ENCODE data around the gene C1QL2.

The C1QL2 gene

GRCh38 chr2:119158563-119159347 is at the start of gene C1QL2:
Gene C1QL2, minus strand, starts transcription at chr2:119158751. Its CDS starts 482 bp downstream, at chr2:119158269.
- Mint-ChIP-seq H3K27ac (no peak within 1 kb of the TSS), H3K4me1 (ENCODE audit: low read depth) (no peaks in the 10 kb centered on the region), H3K9me3 (no peaks in the 10 kb centered on the region), H3K4me3 (no peak within 1 kb of the TSS), H3K27me3 (peaks cover 82% of the 10 kb centered on the region), H3K36me3 (ENCODE audit: low read depth) (no peaks in the 10 kb centered on the region)
- intact Hi-C loops (cut with micrococcal nuclease): no loop called here

- no peaks in the 10 kb centered on the region for H3K9me3 Mint-ChIP-seq
- no peaks in the 10 kb centered on the region for H3K36me3 Mint-ChIP-seq (ENCODE audit: low read depth)
- no peak overlapping the region for H3K4me3 Mint-ChIP-seq
- peaks cover 14% of the 10 kb centered on the region for H3K27me3 Mint-ChIP-seq
- intact Hi-C loops (cut with micrococcal nuclease): no loop called here
- no peak overlapping the region for H3K27ac Mint-ChIP-seq
- no peaks in the 10 kb centered on the region for H3K4me1 Mint-ChIP-seq (ENCODE audit: low read depth)
Measured at GRCh38 chr2:119207447-119207846, 48.9 kb upstream of the C1QL2 start.

DNA sequence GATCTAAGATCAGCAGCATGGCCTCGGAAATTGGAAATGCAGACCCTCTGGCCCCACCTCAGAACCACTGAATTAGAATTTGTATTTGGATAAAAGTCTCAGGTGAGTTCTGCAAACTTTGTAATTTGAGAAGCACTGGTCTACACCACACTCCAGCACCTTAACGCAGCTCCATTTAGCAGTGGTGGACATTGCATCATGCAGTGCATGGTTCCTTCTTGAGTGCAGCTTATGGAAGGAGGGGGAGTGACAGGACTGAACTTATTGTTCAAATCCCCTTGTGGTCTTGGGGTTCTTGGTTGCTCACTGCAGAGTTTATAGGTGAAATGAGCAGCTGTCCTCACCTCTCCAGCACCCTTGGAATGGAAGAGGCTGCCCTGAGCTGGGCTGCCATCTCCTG is 47.6 kb upstream of the C1QL2 start:
- H3K27me3 Mint-ChIP-seq: peaks cover 7% of the 10 kb centered on the region
- intact Hi-C loops (cut with micrococcal nuclease): no loop called here
- H3K36me3 Mint-ChIP-seq (ENCODE audit: low read depth): no peaks in the 10 kb centered on the region
- no peaks in the 10 kb centered on the region for H3K9me3 Mint-ChIP-seq
- H3K27ac Mint-ChIP-seq: no peak overlapping the region
- H3K4me3 Mint-ChIP-seq: no peak overlapping the region
- H3K4me1 Mint-ChIP-seq (ENCODE audit: low read depth): no peaks in the 10 kb centered on the region

DNA sequence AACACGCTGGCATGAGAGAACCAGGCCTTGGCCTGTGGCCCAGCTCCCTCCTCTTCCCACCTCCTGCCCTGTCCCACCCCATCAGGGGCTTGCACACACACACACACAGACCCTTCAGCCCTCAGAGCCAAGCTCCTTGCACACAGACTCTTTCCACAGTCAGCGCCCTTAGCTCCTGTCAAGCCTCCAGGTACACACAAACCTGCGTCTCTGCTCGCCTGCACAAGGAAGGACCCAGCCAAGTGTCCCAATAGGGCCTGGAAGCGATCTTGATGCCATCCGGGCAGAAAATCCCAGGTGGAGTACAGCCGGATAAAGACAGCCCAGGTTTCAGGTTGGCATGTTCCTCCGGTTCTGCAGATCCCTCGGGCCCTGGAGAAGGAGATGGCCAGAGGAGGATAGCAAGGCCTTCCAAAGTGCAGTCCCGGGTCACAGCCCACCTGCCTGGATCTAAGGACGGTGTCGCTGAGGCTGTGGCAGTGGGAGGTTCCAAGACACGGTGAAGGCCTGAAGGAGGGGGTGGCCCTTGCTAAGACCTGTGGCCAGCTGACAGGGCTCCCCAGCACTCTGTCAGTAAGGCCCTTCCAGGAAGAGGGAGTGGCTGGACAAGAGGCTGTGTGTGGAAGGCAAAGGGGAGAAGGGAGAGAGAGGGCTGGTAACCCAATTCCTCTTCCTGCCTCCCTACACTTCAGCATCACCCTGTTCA is 46.6 kb upstream of the C1QL2 start:
- H3K9me3 Mint-ChIP-seq: no peaks in the 10 kb centered on the region
- intact Hi-C loops (cut with micrococcal nuclease): no loop called here

GRCh38 chr2:119204525-119204924 is 46.0 kb upstream of the C1QL2 start:
- H3K9me3 Mint-ChIP-seq: no peaks in the 10 kb centered on the region
- no peak overlapping the region for H3K27ac Mint-ChIP-seq
- peaks cover 8% of the 10 kb centered on the region for H3K27me3 Mint-ChIP-seq
- intact Hi-C loops (cut with micrococcal nuclease): no loop called here
- no peak overlapping the region for H3K4me3 Mint-ChIP-seq
- H3K36me3 Mint-ChIP-seq (ENCODE audit: low read depth): no peaks in the 10 kb centered on the region
- no peaks in the 10 kb centered on the region for H3K4me1 Mint-ChIP-seq (ENCODE audit: low read depth)

More for the DNA sequence above, 46.6 kb upstream of the C1QL2 start:
- H3K4me1 Mint-ChIP-seq (ENCODE audit: low read depth): no peaks in the 10 kb centered on the region
- H3K27ac Mint-ChIP-seq: no peak overlapping the region
- H3K4me3 Mint-ChIP-seq: no peak overlapping the region
- no peaks in the 10 kb centered on the region for H3K36me3 Mint-ChIP-seq (ENCODE audit: low read depth)
- peaks cover 8% of the 10 kb centered on the region for H3K27me3 Mint-ChIP-seq

DNA sequence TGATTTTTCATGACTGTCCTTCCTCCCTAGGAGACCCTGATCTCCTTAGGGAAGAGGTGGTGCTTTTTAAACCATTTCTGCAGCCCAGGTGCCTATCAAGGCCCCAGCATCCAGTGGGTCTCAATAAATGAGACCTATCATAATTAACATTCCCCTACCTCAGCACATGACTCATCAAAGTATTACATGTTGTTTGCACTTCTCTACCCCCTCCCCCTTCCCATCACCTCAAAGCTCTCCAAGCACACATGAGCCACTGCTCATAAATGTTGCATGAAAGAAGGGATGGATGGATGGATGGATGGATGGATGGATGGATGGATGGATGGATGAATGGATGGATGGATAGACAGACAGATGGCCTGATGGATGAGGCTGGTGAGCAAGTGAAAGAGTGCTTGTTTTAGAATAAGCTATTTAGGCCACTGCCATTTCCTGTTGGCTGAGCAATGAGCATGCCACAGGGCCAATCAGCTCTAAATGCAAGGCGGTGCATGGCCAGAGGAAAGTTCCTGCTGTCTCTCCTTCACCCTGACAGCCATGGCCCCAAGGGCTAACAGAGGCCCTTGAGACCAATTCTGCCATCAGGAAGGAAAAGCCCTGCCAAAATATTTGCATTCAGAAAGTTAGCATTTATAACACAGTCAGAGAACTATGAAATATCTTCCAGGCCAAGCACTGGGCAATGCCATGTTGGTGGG is 44.2 kb upstream of the C1QL2 start:
- H3K36me3 Mint-ChIP-seq (ENCODE audit: low read depth): no peaks in the 10 kb centered on the region
- intact Hi-C loops (cut with micrococcal nuclease): no loop called here
- no peak overlapping the region for H3K4me3 Mint-ChIP-seq
- H3K4me1 Mint-ChIP-seq (ENCODE audit: low read depth): no peaks in the 10 kb centered on the region
- H3K9me3 Mint-ChIP-seq: no peaks in the 10 kb centered on the region
- peaks cover 8% of the 10 kb centered on the region for H3K27me3 Mint-ChIP-seq
- H3K27ac Mint-ChIP-seq: no peak overlapping the region

DNA sequence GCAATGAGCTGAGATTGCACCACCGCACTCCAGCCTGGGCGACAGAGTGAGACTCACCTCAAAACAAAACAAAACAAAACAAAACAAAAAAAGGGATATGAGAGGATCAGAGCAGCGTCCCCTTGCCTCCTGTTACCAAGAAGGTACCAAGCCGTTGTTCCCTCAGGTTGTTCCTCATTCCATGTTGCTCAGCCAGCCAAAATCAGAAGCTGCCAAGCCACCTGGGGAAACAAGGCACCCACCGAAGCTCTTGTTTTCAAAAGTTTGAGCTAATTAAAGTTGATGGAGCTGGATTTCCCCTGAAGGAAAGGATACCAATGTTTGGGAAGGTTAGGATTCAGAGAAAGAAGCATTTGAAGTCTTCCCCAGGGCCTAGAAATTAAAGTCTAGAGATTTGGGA is 43.3 kb upstream of the C1QL2 start:
- intact Hi-C loops (cut with micrococcal nuclease): no loop called here
- H3K27me3 Mint-ChIP-seq: peaks cover 10% of the 10 kb centered on the region

DNA sequence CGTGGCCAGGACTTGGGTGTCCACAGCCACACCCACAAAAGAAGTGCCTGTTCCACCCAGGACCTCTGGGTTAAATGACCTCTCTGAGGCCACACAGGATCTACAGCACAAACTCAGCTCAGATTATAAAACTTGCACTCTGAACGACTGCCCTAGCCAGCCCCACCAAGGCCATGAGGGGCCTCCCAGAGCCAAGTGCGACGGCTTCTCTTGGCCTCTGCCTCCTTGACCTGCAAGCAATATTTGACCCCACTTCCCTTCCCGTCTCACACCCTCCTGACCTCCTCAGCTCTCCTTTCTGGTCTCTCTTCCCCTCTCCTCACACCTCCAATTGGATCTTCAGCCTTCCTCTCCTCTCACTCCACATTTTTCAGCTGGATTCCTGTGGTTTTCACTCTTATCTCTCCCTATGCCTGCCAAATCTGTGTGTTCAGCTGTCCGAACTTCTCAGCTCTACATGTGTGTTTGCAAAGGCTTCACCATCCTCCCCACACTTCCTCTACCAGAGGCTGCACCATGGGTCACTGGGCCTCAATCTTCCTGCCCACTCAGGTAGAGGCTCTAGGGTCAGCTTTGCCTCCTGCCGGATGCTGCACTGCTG is 39.8 kb upstream of the C1QL2 start:
- H3K4me1 Mint-ChIP-seq (ENCODE audit: low read depth): no peaks in the 10 kb centered on the region
- no peaks in the 10 kb centered on the region for H3K36me3 Mint-ChIP-seq (ENCODE audit: low read depth)
- intact Hi-C loops (cut with micrococcal nuclease): no loop called here
- H3K4me3 Mint-ChIP-seq: no peak overlapping the region
- no peak overlapping the region for H3K27ac Mint-ChIP-seq
- peaks cover 23% of the 10 kb centered on the region for H3K27me3 Mint-ChIP-seq
- peaks cover 8% of the 10 kb centered on the region for H3K9me3 Mint-ChIP-seq

More for the DNA sequence above, 43.3 kb upstream of the C1QL2 start:
- Mint-ChIP-seq H3K4me1 (ENCODE audit: low read depth) (no peaks in the 10 kb centered on the region), H3K4me3 (no peak overlapping the region), H3K27ac (no peak overlapping the region), H3K36me3 (ENCODE audit: low read depth) (no peaks in the 10 kb centered on the region), H3K9me3 (no peaks in the 10 kb centered on the region)

DNA sequence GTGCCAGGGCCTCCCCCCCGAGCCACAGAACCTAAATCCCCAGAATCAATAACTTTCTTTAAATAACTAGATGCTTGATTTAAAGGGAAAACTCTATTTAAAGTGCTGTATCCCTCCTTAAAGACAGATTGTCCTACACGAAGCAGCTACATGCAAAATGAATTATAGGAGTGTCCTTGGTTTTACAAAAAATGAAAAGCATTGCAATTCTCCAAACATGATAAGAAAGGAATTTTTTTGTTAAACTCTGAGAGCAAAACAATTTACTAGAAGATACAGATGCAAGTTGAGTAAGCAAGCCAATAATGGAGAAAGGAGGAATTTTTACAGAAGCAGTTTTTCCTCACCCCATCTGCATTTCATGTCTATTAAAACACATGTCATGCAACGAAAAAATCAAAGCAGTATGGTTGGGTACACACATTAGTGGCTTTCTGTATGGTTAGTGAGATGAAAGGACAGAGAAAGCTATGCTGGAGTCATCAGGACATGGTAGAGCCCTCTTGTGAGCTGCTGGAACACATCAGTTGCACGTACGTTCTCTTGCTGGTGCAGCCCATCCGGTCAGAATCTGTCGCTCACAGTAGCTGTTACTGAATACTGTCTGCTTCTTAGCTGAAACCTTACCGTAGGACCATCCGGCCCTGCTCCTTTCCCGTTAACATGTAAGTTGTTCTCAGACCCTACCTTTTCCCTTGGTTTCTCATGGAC is 39.1 kb upstream of the C1QL2 start:
- intact Hi-C loops (cut with micrococcal nuclease): no loop called here
- H3K36me3 Mint-ChIP-seq (ENCODE audit: low read depth): no peaks in the 10 kb centered on the region
- peaks cover 8% of the 10 kb centered on the region for H3K9me3 Mint-ChIP-seq
- H3K27ac Mint-ChIP-seq: no peak overlapping the region
- no peak overlapping the region for H3K4me3 Mint-ChIP-seq
- H3K4me1 Mint-ChIP-seq (ENCODE audit: low read depth): no peaks in the 10 kb centered on the region
- peaks cover 23% of the 10 kb centered on the region for H3K27me3 Mint-ChIP-seq

DNA sequence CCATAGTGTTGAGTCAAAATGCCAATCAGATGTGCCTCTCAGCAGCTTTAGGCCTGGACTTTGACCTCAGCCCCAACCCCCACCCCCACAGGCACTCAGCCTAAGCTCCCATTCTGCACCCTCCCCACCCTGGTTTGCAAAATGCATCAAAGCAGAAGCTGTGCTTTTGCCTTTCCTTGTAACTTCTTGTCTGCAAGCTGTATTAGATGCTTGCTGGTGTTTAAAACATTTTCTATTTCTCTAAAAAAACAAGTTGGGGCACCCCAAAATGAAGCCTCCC is 38.5 kb upstream of the C1QL2 start:
- intact Hi-C loops (cut with micrococcal nuclease): no loop called here
- H3K27ac Mint-ChIP-seq: no peak overlapping the region
- peaks cover 8% of the 10 kb centered on the region for H3K9me3 Mint-ChIP-seq
- no peaks in the 10 kb centered on the region for H3K36me3 Mint-ChIP-seq (ENCODE audit: low read depth)
- no peak overlapping the region for H3K4me3 Mint-ChIP-seq
- no peaks in the 10 kb centered on the region for H3K4me1 Mint-ChIP-seq (ENCODE audit: low read depth)
- H3K27me3 Mint-ChIP-seq: peaks cover 23% of the 10 kb centered on the region

- no peaks in the 10 kb centered on the region for H3K36me3 Mint-ChIP-seq (ENCODE audit: low read depth)
Measured at GRCh38 chr2:119196301-119197125, 38.0 kb upstream of the C1QL2 start.

GRCh38 chr2:119195887-119196286 is 37.3 kb upstream of the C1QL2 start:
- no peak overlapping the region for H3K4me3 Mint-ChIP-seq
- H3K4me1 Mint-ChIP-seq (ENCODE audit: low read depth): peaks cover 2% of the 10 kb centered on the region
- intact Hi-C loops (cut with micrococcal nuclease): no loop called here
- peaks cover 22% of the 10 kb centered on the region for H3K27me3 Mint-ChIP-seq
- peaks cover 8% of the 10 kb centered on the region for H3K9me3 Mint-ChIP-seq
- no peaks in the 10 kb centered on the region for H3K36me3 Mint-ChIP-seq (ENCODE audit: low read depth)
- H3K27ac Mint-ChIP-seq: no peak overlapping the region

More at GRCh38 chr2:119196301-119197125, 38.0 kb upstream of the C1QL2 start:
- Mint-ChIP-seq H3K4me1 (ENCODE audit: low read depth) (no peaks in the 10 kb centered on the region), H3K4me3 (no peak overlapping the region), H3K27ac (no peak overlapping the region), H3K27me3 (peaks cover 23% of the 10 kb centered on the region), H3K9me3 (peaks cover 8% of the 10 kb centered on the region)
- intact Hi-C loops (cut with micrococcal nuclease): no loop called here

DNA sequence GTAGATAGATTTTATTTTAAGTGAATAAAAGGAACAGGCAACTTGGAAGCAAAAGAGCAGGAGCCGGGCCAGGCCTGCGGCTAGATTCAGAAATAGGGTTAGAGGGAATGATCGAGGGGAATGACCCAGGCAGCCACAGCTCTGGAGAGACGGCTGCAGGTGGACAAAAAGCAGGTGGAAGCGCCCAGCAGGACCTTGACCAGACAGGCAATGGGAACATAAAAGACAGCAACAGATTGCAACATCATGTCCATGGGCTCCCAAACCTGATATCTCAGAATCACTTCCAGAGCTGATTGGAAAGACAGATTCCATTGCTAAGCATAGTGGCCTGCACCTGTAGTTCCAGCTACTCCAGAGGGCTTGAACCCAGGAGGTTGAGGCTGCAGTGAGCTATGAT is 36.5 kb upstream of the C1QL2 start:
- Mint-ChIP-seq H3K4me1 (ENCODE audit: low read depth) (peaks cover 5% of the 10 kb centered on the region), H3K27me3 (peaks cover 19% of the 10 kb centered on the region), H3K4me3 (no peak overlapping the region), H3K36me3 (ENCODE audit: low read depth) (no peaks in the 10 kb centered on the region), H3K9me3 (peaks cover 8% of the 10 kb centered on the region), H3K27ac (no peak overlapping the region)
- intact Hi-C loops (cut with micrococcal nuclease): no loop called here

Data from dendritic cell treated with granulocyte-macrophage colony-stimulating factor and Interleukin-4, amounts not matched to agents 40 ng/mL and 50 ng/mL, for 4 days (primary cell).